GM21529 (cell line): ENCODE results near the gene SERINC3.

Source experiments
- ATAC-seq: cut with Tn5 transposase; IDR thresholded peaks from one replicate; pipeline ENCODE4 v1.9.1; 2021; ENCODE audit not compliant: unreplicated experiment

Gene SERINC3

DNA sequence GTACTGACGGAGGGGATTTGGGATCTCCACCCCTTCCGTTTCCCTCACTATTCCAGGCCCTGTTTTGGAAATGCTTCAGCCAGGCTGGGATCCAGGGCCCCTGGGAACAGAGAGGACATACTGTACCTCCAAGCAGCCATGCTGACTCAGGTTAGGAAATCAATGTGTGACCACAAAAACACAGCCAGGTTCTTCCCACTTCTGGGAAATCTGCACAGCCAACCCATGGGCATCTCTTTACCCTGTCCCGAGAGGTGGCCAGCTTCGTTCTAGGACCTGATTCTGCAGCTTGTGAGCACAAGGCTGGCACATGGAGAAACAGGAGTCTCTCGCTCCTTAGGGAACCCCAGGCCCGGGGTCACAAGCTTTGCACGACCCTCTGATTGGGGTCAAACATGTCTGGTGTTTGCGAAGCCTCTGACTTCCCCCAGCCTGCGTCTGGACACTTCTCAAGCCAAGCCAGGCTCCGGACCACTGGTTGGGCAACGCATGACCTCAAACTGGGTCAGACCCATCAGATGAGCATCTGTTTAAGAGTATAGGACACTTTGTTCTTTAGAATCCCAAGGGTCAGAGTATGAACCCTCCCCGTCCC lies 54.5 kb downstream of the SERINC3 start:
- ATAC-seq = no peak

- ATAC-seq = no peak
Measured at GRCh38 chr20:44465001-44465560, 56.8 kb downstream of the SERINC3 start.

GRCh38 chr20:44464514-44464913 lies 57.4 kb downstream of the SERINC3 start:
- no peak for ATAC-seq

GRCh38 chr20:44463466-44463865 lies 58.4 kb downstream of the SERINC3 start:
- no peak for ATAC-seq

DNA sequence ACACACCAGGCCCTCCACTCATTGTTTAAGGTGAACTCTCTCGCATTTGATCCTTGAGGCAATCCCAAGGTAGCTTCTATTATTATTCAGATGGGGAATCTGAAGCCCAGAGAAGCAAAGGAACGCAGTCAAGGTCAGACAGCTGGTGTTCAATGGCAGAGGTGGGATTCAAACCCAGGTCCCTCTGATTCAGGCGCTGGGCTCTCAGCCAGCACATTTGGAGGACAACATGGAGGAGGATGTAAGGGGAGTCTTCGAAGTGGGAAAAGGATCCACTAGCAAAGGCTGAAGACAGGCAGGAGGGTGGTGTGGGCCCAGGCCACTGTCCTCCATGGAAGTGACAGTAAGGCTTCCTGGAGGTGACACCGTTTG lies 60.1 kb downstream of the SERINC3 start:
- ATAC-seq = no peak

GRCh38 chr20:44461142-44461802 lies 60.6 kb downstream of the SERINC3 start:
- no peak for ATAC-seq

- no peak for ATAC-seq
Measured at GRCh38 chr20:44460795-44461141, 61.1 kb downstream of the SERINC3 start.

DNA sequence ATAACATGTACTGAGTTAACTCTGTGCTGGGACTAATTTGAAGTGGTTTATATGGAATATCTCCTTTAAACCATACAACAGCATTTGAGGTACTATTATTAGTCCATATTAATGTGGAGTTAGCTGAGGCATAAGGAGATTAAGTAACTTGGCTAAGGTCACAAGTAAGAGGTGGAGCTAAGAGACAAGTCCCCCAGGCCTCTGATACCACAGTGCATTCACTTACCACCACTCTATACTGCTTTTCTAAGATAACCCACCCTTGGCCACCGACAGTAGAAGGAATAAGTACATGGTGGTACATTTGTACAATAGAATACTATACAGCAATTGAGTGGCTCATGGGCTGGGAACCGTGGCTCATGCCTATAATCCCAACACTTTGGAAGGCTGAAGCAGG lies 62.6 kb downstream of the SERINC3 start:
- no peak for ATAC-seq

DNA sequence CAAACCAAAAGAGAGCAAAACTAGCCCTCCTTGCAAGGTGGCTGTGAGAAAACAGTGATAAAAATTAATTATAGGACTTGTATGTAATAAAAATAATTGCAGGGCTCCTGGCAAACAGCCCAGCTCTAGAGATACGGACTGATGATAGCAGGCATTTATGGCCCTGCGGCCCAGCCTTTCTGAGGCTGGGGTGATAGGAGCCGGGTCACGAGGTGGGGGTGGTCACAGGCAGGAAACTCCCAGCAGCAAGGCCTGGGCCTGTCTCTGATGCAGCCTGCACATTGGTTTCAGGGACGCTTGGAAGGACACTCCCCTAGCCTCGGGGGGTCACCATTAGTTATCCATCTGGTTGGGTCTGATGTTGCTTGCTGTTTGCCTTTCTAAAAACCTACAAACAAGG lies 64.9 kb downstream of the SERINC3 start:
- ATAC-seq = no peak

- no peak for ATAC-seq
Measured at GRCh38 chr20:44456611-44457010, 65.3 kb downstream of the SERINC3 start.

GRCh38 chr20:44455126-44455525 lies 66.7 kb downstream of the SERINC3 start:
- no peak for ATAC-seq

DNA sequence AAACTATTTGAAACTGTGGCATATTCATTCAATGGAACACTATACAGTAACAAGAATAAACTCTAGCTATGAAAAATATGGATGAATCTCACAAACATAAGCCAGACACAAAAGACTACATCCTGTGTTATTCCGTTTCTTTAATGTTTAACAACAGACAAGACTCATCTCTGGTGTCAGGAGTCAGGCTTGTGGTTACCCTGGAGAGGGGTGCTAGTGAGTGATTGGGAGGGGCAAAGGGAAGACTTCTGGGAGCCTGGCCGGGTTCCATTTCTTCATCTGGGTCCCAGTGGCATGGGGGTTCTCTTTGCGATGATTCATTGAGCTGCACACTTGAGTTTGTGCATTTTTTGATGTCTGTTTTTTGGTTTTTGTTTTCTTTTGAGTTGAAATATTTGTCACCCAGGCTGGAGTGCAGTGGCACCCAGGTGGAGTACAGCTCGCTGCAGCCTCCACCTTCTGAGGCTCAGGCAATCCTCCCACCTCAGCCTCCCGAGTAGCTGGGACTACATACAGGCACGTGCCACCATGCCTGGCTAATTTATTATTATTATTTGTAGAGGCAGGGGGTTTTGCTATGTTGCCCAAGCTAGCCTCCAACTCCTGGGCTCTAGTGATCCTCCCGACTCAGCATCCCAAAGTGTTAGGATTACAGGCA lies 67.4 kb downstream of the SERINC3 start:
- ATAC-seq = no peak

DNA sequence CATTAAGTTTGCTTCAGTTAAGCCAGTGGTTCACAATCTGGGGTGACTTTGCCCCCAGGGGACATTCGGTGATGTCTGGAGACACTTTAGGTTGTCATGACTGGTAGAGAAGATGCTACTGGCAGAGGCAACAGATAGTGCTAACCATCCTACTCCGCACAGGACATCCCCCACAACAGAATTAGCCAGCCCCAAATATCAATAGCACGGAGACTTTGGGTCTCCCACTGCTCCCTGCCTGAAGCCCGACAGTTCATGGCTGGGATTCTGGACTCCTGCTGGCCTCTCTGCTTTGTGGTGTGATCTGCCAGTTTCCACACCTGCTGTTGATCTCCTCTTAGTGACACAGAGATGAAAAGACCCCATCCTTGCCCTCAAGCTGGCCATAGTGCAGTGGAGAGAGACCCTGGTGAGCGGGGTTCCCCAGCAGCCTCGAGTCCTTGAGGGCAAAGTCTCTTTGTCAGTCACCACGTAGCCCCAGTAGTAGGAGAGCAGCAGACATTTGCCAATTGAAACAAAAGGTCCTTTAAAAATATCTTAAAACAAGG lies 70.9 kb downstream of the SERINC3 start:
- ATAC-seq = no peak

DNA sequence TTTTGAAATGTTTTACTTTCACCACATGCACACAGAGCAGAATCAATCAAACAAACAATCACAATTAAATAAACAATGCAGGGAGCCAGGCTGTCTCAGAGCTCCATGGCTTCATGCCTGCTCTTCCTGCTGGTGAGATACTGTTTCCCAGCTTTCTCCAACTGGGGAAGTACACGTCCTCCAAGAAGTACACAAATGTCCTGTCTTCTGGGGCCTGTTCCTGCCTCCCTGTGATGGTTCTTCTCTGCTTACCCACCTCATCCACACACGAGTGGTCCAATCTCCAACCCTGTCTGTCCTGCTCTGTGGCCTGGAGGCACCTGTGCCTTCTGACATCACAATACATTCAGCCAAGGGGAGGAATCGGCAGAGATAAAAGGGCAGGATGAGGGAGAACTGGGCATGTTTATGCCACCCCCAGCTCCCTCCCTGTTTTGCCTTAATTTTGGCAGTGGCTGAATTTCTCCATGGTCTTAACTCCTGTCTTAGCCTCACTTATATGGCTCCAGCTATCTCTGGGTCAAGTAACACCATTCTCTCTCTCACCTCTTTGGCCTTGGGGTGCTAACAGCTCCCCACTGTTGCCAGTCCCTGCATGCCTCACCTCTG lies 71.5 kb downstream of the SERINC3 start:
- ATAC-seq = no peak

GRCh38 chr20:44449864-44450263 lies 72.0 kb downstream of the SERINC3 start:
- ATAC-seq = no peak

- no peak for ATAC-seq
Measured at GRCh38 chr20:44448753-44449546, 72.9 kb downstream of the SERINC3 start.

GRCh38 chr20:44447827-44448419 lies 73.9 kb downstream of the SERINC3 start:
- ATAC-seq = no peak
